ENCODE data around the gene KLHL40.
"Not testable (repeated sequence)": the region's sequence is repeated elsewhere in the genome, so short reads cannot be mapped to it uniquely, and the experiment has no call there.

KLHL40 gene

DNA sequence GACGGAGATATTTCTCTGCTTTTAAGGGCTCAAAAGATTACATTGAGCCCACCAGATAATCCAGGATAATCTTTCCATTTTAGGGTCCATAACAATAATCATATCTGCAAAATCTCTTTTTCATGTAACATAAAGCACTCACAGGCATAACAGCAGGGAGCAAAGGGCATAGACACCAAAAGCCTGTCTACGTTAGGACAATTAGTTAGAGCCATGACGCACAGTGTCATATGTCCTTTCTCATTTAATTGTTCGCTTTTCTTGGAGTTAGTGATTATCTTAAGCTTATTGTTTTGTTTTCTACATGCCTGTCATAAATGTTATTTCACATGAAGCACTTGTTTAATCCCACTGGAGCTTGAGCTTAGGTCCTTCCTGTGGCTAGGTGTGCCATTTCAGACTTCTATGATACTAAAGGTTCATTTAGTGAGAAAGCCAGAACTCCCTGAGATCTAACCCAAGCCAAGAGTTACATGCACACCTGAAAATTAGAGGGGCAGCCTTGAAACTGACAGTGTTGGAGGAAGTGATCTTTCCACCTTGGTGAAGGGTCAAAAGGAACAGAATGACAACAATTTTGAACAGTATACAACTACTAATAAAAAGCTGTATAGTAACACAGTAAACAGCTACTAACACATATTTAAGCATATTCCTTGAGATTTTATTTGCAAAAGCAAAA lies 29.0 kb downstream of the KLHL40 start:
- DNase-seq (ENCODE audit: insufficient read length, low spot score), result no peak

DNA sequence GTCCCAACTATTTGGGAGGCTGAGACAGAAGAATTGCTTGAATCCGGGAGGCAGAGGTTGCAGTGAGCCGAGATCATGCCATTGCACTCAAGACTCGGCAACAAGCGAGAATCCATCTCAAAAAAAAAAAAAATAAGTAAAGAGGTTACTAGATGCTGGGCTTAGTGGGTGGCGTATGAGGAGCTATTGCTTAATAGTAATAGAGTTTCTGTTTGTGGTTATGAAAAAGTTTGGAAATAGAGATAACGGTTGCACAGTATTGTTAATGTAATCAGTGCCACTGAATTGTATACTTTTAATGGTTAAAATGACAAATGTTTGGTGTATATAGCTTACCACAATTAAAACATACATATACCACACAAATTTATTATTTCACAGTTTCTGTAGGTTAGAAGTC lies 32.0 kb downstream of the KLHL40 start:
- FAIRE-seq (no peak), DNase-seq (ENCODE audit: insufficient read length, low spot score) (no peak)

More for the DNA sequence above, 29.0 kb downstream of the KLHL40 start:
- no peak for FAIRE-seq

DNA sequence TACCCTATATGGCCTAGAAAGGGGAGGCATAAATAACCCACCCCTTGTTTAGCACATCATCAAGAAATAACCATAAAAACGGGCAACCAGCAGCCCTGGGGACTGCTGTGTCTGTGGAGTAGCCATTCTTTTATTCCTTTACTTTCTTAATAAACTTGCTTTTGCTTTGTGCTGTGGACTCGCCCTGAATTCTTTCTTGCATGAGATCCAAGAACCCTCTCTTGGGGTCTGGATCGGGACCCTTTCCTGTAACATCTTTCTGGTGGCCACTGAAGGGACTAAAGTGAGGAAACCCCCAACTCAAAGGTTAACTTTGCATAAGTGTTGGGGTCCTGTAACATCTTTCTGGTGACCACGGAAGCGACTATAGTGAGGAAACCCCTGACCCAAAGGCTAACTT lies 33.0 kb downstream of the KLHL40 start:
- FAIRE-seq (no peak), DNase-seq (ENCODE audit: insufficient read length, low spot score) (no peak)

DNA sequence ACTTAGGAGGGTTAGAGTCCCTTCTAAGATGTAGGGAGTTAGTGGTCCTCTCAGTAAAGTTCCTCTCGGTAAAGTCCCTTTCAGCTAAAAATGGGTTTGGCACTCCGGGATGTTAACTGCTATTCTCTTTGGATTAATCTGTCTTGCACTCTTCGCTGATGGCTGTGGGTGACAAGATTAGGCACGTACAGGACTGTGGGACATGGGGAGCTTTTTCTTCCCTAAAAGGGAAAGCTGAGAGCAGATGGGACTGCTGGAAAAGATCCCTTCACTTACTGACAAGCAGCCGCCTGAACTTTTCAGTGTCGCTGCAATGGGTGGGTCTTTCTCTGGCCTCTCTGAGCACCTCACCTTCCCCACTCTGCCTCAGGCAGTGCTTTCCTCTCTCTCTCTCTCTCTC lies 33.7 kb downstream of the KLHL40 start:
- no peak for FAIRE-seq
- no peak for DNase-seq (ENCODE audit: insufficient read length, low spot score)

DNA sequence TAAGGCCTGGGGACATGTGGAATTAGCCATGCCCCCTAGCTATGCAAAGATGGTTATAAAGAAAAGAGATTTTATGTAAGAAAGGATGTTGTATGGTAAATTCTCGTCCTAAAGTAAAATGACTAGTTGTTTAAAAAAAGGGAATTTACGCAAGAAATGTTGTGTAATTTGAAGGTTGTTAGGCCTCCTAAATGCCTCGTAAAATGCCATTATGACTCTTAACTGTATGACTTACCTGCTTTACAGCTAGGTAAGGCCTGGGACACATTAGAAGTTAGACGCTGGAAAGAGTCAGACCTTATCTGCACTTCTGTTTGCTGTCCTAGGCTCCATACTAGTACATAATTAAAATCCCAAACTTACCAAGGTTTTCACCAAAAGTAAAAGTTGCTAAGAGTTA lies 34.8 kb downstream of the KLHL40 start:
- FAIRE-seq (no peak), DNase-seq (ENCODE audit: insufficient read length, low spot score) (no peak)

DNA sequence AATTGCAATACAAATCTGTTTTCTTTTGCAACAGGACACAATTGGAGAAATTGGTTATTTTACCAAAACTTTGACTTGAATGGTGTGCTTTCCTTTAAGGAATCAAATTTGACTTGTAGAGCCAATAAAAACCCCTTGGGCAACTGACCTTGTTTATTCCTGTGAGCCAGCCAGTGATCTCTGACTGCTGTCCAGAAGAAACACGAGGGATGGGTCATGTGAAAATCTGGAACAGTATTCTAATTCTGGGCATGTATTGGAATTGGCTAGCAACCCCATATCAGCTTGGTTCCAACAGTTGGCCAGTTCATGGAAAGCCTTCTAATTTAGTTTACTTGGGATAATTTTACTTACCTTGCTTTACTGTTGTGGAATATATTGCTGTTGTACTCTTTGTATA lies 36.4 kb downstream of the KLHL40 start:
- DNase-seq (ENCODE audit: insufficient read length, low spot score) (no peak), FAIRE-seq (no peak)

DNA sequence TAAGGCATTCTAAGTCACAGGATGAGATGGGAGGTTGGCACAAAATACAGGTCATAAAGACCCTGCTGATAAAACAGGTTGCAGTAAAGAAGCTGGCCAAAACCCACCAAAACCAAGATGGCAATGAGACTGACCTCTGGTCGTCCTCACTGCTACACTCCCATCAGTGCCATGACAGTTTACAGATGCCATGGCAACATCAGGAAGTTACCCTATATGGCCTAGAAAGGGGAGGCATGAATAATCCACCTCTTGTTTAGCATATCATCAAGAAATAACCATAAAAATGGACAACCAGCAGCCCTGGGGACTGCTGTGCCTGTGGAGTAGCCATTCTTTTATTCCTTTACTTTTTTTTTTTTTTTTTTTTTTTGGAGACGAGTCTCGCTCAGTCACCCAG lies 37.1 kb downstream of the KLHL40 start:
- not testable (repeated sequence) for FAIRE-seq; DNase-seq (ENCODE audit: insufficient read length, low spot score)

DNA sequence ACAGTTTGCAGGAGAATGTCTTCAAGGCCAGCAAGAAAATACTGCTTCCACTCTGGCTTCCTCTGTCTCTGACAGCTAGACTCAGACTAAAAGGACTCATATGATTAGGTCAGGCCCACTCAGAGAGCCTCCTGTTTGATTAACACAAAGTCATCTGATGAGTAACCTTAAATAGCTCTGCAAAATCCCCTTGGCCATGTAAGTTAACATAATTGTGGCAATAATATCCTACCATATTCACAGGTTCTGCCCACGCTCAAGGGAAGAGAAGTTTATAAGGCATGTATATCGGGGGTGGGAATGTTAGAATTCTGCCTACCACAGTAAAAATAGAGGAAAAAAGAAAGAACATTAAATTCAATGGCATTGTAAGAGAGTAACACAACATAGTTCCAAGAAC lies 37.9 kb downstream of the KLHL40 start:
- FAIRE-seq, result no peak
- no peak for DNase-seq (ENCODE audit: insufficient read length, low spot score)

DNA sequence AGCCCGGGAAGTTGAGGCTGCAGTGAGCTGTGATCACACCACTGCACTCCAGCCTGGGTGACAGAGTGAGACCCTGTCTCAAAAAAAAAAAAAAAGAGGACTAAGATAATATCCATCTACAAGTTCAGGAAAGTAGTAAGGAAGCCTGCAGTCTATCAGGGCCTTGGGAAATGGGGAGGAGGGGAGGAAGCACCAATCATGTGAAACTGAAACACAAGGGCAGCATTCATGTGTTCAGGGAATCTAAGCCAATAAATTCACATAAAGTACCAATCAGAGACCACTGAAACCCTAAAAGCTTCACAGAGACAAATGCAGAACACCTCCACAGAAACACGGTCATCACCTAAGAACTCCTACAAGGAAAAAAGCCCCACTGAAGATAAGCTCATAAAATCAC lies 40.1 kb downstream of the KLHL40 start:
- no peak for DNase-seq (ENCODE audit: insufficient read length, low spot score)
- FAIRE-seq, result no peak

DNA sequence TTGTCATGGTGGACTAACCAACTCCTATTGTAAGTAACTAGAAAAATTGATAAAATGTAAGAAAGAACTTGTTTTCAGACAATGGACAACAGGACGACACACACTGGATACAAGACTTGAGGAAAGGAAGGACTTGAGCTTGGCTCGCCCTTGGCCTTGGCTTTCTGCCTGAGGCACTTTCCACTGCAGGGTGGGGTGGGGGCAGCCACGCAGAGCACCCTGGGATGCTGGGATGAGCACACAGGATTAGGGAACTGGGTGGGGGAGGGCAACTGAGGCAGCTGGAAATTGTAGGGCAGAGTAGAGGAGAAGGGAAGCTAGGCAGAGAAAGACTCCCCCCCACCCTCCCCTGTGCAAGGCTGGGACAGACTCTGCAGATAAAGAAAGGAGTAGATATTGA lies 42.7 kb downstream of the KLHL40 start:
- FAIRE-seq, result no peak
- no peak for DNase-seq (ENCODE audit: insufficient read length, low spot score)

DNA sequence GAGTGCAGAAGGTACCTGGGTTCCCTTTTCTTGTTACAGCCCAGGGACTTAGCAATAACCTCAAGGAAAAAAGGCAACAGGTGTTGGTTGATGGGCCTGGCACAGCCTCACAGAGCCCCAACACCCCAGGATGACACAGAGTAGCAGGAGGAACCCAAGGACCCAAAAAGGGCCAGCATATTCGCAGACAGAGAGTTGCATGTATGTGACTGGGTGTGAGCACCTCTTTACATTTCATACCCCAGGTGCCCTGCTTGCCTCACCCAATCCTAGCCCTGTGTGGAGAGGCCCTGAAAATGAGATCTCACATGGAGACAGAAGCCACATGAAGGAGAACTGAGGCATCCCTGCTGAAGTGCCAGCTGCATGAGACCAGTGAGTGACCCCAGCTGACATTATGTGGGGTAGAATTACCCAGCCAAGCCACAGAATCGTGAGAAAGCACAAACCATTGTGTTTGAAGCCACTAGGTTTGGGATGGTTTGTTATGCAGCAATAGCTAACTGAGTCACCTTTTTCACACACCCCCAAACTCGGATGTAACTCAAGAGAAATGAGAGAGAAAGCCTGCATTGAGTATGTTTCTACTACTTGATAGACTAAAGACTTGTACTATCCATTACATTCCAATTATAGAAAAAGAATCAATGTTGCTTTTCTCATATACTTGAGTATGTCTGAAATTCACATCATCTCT lies 43.5 kb downstream of the KLHL40 start:
- no peak for DNase-seq (ENCODE audit: insufficient read length, low spot score)
- FAIRE-seq, result no peak

DNA sequence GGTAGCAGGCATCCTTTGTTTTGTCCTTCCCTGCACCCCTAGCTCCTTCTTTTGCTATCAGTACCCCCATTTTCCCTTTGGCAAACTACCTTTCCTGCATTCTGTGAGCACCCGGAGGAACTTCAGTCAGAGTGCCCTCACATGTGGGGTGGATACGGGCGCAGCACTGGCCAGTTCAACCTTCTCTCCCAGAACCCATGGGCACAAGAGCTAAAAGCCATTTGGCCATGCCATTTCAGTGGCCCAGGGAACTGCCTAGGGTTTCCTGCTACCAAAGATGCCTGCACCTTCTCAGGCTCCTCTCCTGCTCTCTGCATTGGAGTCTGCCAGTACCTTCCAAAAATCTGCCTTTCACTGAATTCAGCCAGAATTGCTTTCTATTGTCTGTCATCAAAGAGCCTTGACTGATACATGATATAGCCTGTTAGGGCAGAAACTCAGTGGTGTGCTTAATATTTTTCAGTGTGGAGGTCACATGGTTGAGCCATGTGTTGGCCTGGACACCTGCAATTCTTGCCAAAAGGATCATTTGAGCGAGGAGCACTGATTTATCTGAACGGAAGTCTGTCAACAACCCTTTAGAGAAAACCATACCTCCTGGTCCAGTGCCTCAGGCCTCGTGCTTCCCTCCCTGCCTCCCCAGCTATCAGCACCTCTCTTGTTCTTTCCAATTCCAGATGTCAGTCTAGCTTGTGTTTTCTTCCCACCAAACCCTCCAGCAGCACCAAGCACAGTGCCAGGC lies 44.2 kb downstream of the KLHL40 start:
- no peak for DNase-seq (ENCODE audit: insufficient read length, low spot score)
- FAIRE-seq, result no peak

DNA sequence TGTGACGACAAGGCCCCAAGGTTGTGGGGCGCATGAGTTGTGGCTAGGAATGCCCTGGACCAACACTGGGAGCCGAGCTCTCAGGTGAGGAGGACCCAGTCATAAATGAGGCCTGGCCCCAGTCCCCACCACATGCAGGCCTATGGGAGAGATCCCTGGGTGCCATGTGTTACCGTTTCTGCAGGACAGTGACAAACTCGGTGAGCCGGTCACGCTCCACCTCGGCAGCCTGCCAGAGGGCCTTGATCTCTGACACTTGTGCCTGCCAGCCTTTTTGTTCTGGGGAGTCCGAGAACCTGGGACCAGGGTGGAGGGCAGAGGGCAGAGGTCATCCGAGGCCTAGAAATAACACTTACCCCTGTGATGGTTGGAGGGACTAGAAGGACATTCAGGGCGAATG lies 45.0 kb downstream of the KLHL40 start:
- FAIRE-seq, result no peak
- DNase-seq (ENCODE audit: insufficient read length, low spot score), result no peak

DNA sequence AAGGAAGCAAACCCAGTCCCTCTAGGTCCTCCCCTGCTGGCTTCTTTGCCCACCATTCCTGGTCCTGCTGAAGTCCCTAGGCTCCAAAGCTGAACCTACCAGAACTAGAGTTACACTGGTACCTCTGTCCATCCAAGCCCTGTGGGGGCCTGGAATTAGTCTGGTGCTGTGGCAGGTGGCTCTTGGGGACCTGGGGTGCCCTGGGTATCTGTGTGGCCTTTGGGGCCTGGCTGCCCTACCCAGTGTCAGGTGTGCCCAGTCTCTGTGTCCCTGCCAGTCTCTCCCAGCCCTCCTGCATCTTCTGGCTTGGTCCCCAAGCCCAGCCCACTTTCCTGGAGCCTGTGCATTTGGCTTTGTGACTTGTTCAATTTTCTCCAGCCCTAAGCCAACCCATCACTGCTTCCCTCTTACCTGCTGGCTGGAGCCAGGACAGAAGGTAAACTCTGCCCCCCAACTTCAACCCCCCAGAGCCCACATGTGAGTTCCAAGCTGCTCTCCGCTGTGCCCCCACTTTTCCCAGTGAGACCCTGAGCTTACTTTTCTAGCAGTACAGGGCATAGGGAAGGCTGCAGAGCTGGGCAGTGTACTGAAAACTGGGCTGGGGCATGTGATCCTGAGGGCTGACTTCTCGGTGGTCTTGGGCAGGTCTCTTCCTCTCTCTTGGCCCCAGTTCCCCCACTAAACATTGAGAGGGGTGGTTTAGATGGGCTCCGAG lies 45.5 kb downstream of the KLHL40 start:
- no peak for DNase-seq (ENCODE audit: insufficient read length, low spot score)
- FAIRE-seq, result no peak

DNA sequence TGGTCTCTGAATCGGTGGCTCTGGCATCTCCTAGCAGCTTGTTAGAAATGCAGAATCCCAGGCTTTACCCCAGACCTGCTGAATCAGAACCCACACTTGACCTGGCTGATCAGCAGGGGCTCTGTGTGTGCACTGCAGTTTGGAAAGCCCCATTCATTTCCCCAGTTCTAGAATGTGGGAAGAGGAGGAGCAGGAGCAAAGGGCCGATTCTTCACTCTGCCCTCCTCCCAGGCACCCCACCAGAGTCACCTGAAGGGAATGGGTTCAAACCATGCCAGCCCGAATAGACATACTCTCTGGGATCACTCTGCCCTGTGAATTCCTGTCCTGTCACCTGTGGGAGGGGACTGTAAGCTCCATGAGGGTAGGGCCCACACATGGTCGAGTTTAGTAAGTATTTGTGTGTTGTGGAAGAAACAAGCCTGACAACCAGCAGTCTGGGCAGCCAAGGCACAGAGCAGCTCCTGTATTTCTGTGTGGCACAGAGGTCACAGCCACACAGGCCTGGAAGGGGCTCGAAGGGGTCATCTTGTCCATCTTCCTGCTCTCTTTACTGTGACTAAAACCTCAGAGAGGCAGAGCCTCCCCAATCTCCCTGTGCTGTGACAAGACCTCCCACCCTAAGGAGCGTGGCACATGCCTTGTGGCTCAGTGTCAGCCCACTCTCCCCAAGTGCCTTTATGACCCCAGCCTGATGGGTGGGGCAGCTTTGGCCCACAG lies 46.3 kb downstream of the KLHL40 start:
- DNase-seq (ENCODE audit: insufficient read length, low spot score) (no peak), FAIRE-seq (no peak)

DNA sequence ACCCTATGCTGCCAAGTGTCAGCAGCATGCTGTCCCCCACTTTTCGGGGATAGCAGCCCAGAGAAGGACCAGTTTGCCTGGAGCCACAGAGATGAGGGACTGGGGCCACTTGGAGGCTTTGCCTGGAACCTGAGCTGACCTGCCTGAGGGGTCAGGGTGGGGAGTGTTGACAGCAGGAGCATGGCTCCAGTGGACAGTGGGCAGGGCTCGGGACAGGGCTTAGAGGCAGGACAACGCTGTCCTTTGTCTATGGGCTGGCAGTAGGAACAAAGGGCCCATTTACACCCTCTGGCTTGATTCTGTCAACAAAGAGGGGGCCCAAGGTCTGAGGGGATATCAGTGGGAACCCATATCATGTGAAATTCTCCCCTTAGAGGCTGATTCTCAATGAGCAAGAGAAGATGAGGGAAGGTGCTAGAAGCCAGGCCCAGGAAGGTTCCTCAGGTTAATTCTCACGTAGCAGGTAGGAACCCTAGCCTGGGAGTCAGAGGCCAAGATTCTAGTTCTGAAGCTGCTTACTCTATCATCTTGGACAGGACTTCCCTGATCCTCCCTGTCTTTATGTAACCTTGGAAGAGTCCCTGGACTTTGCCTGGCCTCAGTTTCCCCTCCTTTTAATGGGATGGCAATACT lies 47.0 kb downstream of the KLHL40 start:
- FAIRE-seq (no peak), DNase-seq (ENCODE audit: insufficient read length, low spot score) (no peak)

DNA sequence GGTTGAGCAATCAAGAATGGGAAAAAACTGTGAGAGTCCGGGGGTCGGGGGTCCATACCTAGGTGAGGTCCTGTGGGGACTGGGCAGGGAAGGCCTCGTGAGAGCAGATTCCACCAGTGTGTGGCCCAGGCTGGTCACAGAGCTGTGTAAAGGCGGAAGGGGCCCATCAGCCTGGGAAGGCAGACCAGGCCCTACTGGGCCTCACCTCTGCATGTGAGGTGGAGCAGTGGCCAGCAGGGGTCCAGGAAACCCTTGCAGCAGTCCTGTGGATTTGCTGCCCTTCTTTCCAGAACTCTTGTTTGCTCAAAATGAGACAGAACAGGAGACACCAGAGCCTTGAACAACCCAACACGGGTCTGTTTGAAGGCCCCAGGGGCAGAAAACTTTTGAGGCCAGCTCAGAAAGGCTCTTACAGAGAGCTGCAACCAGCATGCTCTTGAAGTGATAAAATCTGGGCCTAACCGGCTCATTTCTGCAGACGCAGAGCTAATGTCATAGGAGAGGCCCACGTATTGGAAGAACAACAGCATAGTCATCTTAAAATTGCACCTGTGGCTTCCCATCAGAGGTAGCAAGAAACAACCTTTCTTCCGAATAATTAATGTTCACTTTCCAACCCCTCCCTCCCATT lies 47.6 kb downstream of the KLHL40 start:
- FAIRE-seq (no peak), DNase-seq (ENCODE audit: insufficient read length, low spot score) (no peak)

DNA sequence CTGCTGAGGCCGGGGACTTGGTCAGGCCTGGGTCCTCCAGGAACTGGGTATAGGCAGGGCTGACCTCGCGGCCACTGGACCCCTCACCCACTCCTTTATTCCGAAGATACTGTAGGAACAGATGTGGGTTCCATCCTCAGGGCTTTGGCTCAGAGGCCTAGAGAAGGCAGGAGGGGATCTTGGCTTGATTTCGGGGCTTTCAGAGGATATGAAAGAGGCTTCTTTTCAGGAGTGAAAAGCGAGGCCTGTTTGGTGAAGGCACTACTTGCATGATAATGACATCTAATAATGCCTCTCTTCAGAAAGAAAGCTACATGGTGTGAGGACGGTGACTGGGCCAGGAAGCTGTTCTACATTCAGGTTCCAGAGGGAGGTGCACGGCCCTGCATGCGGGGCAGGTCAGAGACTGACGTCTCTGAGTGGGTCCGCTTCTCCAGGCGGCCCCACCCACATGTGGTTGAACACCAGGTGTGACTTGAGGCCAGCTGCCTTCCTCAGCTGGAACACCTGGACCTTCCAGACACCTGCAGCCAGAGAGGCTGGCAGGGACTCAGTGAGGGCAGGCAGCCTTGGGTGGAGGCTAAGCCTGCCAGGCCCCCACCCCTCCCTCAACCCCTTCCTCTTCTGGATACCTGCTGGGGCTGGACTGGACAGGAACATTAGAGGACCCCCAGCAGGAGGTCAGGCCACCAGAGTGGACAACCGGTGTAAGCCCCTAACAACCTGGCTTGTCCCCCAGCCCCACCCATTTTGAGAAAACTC lies 48.3 kb downstream of the KLHL40 start:
- no peak for DNase-seq (ENCODE audit: insufficient read length, low spot score)
- no peak for FAIRE-seq

DNA sequence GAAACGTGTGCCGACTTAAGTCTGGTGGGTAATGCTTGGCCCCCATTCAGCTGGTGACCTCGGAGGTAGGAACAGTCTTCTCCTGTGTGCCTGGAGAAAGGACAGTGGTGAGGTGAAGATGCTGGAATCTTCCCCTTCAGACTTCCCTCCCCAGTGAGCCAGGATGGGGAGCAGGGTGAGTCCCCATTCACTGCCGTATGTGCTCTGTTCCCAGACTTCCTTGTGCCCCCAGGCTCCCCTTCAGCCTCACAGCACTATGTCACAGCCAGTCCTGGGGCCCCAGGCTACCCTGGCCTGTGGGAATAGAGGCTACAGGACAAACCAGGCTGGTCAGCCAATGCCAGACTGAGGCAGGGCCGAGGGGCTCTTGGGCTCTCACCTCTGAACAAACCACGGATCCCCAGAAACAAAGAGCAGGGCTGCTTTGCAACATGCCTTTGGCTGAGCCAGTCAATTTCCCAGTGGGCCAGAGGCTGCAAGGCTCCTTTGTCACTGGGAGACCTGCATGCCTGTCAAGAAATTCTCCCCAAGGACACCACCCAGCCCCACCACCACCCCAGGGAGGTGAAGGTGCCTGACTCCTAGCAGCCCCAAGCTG lies 49.0 kb downstream of the KLHL40 start:
- DNase-seq (ENCODE audit: insufficient read length, low spot score) (no peak), FAIRE-seq (no peak)
